ENCODE data around the gene AP4B1.

- TF ChIP-seq CREB1 (IDR thresholded peaks at IDR 0.05) (no peak), CREB1 (CRISPR knock-in tag; IDR thresholded peaks at IDR 0.05) (no peak), EP300 (IDR thresholded peaks at IDR 0.05; ENCODE audit: low read length) (no peak), CTCF (IDR thresholded peaks at IDR 0.05 in 2 of 3, conservative IDR thresholded peaks at IDR 0.05 in 1 of 3; ENCODE audit: insufficient read depth in 2 of 3, low read depth in 1 of 3, low read length in 3 of 3) (no peak), USF2 (CRISPR knock-in tag; IDR thresholded peaks at IDR 0.05) (no peak), HNRNPK (IDR thresholded peaks at IDR 0.05; ENCODE audit: low read depth, low read length, poor library complexity, severe bottlenecking) (no peak)
- TF ChIP-seq, protein P1, sequence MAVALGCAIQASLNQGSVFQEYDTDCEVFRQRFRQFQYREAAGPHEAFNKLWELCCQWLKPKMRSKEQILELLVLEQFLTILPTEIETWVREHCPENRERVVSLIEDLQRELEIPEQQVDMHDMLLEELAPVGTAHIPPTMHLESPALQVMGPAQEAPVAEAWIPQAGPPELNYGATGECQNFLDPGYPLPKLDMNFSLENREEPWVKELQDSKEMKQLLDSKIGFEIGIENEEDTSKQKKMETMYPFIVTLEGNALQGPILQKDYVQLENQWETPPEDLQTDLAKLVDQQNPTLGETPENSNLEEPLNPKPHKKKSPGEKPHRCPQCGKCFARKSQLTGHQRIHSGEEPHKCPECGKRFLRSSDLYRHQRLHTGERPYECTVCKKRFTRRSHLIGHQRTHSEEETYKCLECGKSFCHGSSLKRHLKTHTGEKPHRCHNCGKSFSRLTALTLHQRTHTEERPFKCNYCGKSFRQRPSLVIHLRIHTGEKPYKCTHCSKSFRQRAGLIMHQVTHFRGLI (CRISPR knock-in tag; IDR thresholded peaks at IDR 0.05), result no peak
- TF ChIP-seq, protein P2, sequence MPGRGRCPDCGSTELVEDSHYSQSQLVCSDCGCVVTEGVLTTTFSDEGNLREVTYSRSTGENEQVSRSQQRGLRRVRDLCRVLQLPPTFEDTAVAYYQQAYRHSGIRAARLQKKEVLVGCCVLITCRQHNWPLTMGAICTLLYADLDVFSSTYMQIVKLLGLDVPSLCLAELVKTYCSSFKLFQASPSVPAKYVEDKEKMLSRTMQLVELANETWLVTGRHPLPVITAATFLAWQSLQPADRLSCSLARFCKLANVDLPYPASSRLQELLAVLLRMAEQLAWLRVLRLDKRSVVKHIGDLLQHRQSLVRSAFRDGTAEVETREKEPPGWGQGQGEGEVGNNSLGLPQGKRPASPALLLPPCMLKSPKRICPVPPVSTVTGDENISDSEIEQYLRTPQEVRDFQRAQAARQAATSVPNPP (IDR thresholded peaks at IDR 0.05; ENCODE audit: borderline replicate concordance, insufficient read depth, insufficient read length), result no peak
Observed at GRCh38 chr1:113861641-113862040, 43.0 kb downstream of the AP4B1 start.

Measured in K562 (cell line).